T-helper 2 cell treated with Interferon-gamma antibody and Interleukin-4, amounts not matched to agents 100 ng/mL and 5 ng/mL, for 36 hours (primary cell): ENCODE data around the gene TMEM218. TPM values are rescaled to one million over a fixed set of nuclear protein-coding genes. Genes with fewer than 3 reads are reported as not detected.
"Not testable (repeated sequence)": the region's sequence is repeated elsewhere in the genome, so short reads cannot be mapped to it uniquely, and the experiment has no call there.

Experiments used
- intact Hi-C: fragments of 100-400 bp; cut with micrococcal nuclease; formaldehyde crosslinking; loops from one replicate; pipeline ENCODE4 v1.15.1; 2023
- total RNA-seq: library from RNA; stranded (reverse); gene quantifications from 2 replicates; pipeline ENCODE4 v1.2.3, GENCODE V29; 2022

The TMEM218 gene
- total RNA-seq, 1 donor from 2014 or later = 17.5 TPM

DNA sequence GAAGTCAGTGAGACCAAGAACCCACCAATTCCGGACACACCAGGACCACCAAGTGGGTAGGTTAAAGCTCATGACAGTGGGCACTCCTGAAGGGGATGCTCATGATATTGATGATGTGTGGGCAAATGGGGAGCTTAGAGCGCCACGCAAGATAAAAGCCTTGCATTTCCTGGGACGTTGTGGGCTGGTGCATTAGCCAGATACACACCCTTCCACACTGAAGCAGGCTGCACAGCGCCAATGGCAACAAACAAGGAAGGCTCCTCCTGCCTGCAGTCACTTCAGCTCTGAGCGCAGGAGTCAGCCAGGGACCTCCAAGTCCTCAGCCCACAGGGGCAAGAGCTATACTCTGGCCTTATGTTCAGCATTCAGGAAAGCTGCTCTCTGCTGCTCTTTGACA lies 20.6 kb downstream of the TMEM218 start:
- intact Hi-C loops = no loop called here

GRCh38 chr11:125090151-125090550 lies 21.3 kb downstream of the TMEM218 start:
- intact Hi-C loops = not testable (repeated sequence)

DNA sequence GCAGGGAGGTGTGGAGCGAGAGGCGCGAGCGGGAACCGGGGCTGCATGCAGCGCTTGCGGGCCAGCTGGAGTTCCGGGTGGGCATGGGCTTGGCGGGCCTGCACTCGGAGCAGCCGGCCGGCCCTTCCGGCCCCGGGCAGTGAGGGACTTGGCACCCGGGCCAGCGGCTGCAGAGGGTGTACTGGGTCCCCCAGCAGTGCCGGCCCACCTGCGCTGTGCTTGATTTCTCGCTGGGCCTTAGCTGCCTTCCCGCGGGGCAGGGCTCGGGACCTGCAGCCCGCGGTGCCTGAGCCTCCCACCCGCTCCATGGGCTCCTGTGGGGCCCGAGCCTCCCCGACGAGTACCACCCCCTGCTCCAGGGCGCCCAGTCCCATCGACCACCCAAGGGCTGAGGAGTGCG lies 21.9 kb downstream of the TMEM218 start:
- intact Hi-C loops = not testable (repeated sequence)

DNA sequence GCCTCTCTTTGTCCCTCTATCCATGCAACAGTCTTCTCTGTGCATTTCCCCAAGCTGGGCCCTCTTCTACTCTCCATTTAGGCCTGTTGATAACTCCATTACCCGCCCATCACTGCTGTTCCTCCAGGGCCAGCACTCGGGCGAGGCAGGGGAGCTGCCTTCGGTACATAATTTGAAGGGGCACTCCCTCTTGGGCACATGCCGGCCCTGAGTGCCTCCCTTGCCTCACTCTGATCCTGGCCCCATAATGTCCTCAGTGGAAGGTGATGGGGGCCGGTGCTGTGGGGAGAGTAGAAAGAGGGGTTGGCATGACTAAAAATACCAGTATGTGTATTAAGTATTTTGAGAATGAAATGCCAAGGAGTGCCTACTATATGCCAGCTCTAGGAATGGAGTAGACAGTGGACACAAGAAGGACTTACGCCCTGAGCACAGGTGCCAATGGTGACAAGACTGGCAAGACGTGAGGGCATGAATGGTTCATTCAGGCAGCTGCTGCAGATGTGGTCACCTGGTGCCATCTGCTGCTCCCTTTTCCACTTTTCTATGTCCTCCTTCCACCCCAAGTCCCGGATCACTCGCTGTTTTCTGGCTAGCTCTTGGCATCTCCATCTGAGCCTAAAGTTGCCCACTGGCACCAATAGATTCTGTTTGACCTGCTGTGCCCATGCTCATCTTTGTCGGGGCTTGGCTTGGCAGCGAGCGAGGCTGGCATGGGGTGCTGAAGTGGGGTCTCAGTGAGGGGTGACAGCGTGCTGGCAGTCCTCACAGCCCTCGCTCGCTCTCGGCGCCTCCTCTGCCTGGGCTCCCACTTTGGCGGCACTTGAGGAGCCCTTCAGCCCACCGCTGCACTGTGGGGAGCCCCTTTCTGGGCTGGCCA lies 22.6 kb downstream of the TMEM218 start:
- intact Hi-C loops = no loop called here

DNA sequence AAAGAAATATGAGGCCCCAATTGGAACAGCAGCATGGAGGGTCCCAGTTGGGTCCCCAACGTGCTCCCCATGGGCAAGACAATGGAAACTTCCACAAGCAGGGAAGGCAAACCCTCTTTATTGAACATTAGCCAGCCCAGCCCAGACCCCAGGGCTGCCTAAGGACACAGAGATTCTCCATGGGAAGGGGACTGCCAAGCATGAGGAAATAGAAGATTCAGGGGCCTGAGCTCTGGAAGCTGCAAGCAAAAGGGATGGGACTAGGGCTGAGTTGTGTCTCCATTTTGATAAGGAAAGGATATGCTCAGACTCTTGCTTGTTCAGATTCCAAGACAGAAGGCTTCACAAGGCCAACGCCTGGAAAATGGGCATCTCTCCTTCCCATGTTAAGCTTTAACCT lies 23.3 kb downstream of the TMEM218 start:
- intact Hi-C loops = no loop called here

- intact Hi-C loops = no loop called here
Observed at GRCh38 chr11:125086633-125087296, 24.7 kb downstream of the TMEM218 start.

DNA sequence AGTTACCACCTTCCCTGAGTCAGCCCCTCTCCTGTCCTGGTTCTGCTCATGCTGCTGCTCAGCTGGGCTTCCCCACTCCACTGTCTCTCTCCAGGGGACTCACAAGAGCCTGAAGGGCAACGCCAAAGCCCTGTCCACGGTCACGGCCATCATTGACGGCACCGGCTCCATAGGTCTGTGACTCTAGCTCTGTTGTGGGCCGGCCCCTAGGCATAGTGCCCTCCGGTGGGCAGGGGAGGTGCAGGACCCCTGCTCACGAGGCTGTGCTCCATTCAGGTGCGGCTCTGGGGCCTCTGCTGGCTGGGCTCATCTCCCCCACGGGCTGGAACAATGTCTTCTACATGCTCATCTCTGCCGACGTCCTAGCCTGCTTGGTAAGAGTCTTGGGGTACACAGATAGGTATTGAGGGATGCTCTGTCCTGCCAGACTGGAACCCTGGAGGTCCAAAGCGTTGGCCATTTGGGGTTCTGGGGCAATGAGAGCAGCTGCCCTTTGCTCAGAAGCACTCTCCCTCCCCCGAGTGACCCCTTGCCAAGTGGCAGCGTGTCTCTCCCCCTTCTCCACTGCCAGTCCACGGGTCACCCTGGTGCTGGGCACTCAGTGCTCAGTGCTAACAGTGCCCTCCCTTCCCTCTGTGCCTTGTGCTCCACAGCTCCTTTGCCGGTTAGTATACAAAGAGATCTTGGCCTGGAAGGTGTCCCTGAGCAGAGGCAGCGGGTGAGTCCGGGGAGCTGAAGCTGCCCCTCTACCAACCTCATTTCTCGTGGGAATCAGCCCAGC lies 25.9 kb downstream of the TMEM218 start:
- intact Hi-C loops = no loop called here

GRCh38 chr11:125084761-125085231 lies 26.6 kb downstream of the TMEM218 start:
- intact Hi-C loops = no loop called here

DNA sequence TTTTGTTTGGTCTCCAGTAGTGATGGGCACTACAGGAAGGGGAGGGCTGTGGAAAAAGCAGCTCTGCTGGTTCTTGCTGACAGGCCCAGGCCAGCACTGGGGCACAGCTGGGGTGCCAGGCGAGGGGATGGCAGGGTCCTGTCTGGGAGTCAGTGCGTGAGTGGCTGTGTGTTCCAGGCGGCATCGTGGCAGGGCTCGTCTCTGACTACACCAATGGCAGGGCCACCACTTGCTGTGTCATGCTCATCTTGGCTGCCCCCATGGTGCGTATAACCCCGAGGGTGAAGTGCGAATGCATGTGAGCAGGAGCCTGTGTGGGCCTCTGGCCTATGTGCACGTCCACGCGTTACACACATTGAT lies 27.4 kb downstream of the TMEM218 start:
- intact Hi-C loops = no loop called here

DNA sequence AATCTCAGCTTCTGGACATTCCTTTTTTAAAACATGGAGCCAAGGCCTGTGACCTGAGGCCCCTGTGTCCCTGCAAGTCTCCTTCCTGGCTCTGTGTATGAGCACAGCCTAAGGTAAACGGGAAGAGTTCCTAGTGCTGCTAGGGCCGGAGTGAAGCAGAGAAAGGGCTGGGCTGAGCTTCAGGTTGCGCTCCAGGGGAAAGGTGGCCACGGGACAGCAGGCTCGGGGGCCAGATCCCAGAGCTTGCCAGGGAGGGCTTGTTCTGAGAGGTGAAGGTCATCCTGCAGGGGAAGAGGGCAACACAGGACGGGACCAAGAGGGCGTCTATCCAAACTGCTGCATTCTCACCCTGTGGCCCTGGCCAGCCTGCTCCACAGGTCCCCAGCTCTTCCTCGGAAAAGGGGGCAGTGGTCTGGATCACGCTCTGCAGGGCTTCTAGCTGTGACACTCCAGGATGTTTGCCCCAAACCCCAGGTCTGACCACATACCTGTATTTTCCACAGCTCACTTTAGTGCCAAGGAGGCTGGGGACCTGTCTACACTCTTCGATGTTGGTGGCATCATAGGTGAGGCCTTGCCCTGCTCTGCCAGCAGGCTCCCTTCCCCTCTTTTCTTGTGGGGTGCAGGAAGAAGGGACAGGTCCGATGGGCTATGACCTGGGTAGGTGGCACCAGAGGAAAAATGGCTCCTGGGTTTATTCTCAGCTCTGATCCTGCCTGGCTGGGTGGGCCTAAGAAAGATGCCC lies 27.9 kb downstream of the TMEM218 start:
- intact Hi-C loops = no loop called here

DNA sequence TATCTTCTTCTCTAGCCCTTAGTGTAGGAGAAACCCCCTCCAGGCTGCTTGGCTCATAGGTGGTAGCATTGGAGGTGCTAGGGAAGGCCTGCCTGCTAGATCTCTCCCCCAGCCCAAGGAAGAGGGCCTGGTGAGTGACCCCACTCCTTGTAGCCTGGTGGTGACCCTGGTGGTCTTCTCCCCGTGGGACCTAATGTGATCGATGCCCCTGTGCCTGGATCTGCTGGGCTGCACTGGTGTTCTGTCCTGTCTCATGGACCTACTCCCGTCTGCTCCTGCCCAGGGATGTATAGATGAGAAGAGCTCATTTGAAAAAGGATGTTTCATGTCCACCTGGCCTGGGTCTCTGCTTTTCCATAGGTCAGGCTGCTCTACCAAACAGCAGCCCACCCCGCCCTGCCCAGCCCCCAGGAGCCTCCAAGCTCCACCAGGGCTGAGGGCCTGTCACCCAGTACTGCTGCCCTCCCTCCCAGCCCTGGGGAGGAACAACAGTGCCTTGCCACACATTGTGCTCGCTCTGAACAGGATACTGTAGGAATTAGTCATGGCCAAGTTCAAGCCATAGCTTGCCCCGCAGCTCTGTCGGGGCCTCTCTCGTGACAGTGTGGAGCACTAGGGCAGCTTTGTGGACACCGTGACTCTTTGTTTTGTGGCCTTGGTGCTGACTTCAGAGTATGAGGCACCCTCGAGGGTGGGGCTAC lies 28.7 kb downstream of the TMEM218 start:
- intact Hi-C loops = no loop called here

GRCh38 chr11:125082040-125082439 lies 29.4 kb downstream of the TMEM218 start:
- intact Hi-C loops = no loop called here

GRCh38 chr11:125081098-125081798 lies 30.2 kb downstream of the TMEM218 start:
- intact Hi-C loops = no loop called here

- intact Hi-C loops = no loop called here
Observed at GRCh38 chr11:125080531-125080911, 30.9 kb downstream of the TMEM218 start.

DNA sequence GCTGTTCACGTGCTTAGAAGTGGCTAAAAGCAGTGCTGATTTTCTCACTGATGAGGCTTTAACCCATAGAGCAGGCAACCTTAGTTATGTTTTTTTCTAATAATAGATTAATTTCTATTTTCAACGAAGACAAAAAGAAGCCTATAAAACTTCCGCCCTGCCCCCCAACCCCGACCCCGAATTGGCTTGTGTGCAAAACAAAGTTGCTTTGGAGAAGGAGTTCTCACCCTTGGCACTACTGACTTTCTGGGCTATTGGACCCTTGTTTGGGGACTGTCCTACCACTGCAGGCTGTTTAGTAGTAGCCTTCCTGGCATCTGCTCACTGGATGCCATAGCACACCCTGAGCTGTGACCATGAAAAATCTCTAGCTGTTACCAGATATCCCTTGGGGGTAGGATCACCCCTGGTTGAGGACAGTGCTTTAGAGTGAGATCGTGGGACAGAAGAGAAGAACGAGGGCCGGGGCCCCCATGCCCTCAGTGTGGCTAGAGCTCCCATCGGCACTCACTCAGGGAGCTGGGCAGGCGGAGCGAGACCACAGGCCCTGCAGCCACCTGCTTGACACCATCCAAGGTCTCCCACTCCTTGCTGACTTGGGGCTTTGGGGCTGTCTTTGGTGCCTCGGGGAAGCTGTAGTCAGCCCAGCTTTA lies 31.4 kb downstream of the TMEM218 start:
- intact Hi-C loops = no loop called here

DNA sequence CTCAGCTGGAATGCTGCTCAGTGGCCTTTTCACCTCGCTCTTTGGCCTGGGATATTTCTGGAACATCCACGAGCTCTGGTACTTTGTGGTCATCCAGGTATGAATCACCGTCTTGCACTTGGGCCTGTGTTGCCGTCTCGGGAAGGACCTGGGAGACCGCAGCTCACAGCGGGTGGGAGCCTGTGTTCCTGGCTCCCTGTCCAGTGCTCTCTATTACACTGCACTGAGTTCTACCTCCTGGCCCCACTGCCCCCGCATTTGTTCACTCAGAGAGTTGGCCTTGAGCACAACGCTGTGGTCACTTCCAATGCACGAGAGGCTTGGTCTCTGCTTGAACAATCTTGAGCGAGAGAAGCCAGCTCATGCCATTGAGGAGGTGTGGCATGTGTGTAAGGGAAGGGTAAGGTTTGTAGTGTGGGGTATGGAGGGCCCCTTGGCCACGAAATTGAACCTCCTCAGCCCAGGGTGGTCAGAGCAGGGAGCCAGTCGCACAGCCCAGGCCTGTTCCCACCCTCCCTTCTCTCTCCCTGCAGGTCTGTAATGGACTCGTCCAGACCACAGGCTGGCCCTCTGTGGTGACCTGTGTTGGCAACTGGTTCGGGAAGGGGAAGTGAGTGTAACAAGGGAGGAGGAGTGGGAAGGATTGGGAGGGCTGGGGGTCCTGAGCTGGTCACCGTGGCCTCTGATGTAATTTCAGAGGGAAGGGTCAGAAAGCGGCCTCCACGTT lies 32.1 kb downstream of the TMEM218 start:
- intact Hi-C loops = no loop called here

DNA sequence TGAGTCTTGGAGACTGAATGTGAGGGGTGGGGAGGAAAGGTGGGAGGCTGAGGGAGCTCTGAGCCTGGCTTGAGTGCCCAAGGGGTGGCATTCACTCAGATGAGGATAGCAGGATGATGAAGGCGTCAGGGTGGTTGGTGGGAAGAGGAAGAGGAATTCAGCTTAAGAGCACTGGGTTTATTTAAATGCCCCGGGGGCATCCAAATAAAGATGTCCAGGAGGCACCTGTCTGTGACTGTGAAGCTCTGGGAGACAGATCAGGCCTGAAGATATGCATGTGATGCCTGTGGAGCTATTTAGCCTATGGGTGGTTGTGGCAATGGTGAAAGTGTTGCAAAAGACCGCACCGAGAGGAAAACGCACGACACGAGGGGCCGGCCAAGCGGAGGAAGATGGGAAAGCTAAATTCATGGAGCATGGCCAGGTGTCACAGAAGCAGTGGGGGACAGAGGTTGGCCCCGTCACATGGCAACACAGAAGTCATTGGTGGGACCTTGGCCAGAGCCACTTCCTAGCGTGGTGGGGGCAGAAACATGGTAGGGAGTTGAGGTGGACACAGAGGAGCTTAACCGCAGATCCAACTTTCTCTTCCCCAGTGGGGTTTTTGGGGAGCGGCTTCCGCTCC lies 32.8 kb downstream of the TMEM218 start:
- intact Hi-C loops = no loop called here

DNA sequence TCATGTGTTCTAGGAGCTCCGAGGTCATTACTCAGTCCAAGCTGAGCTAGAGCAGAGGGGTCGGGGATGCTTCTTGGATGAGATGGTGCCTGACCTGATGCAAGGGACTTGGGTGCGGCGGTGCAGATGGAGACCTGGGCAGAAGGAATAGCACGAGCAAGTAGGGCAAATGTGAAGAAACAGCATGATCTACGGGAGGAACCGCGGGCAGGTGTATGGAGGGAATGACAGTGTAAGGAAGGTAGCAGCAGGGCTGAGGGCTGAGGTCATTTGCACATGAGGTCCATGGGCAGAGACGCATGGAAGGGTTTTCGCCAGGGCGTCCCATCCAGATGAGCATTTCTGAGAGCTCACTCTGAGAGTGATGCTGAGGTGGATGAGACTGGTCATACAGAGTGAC lies 33.4 kb downstream of the TMEM218 start:
- intact Hi-C loops = no loop called here
